Cardiac fibroblast (primary cell): ENCODE measurements around the gene SOBP.

Source experiments
- DNase-seq, 2 donors: peaks; one replicate each; pipeline versions ENCODE4 v3.0.0 to v3.0.0-alpha.2; 2010; ENCODE audit warnings: low read depth in 2 of 2
- H3K4me3 ChIP-seq, 2 donors: replicated peaks in 1 of 2; 1 replicate in 1 of 2; 2 replicates in 1 of 2; pipeline ENCODE4 v1.5.1; 2011; ENCODE audit warnings: low read depth in 2 of 2, low read length in 2 of 2, mild to moderate bottlenecking in 2 of 2, moderate library complexity in 1 of 2
- TF ChIP-seq, protein P1 (sequence below): IDR thresholded peaks from one replicate; pipeline ENCODE4 v1.5.1; 2011; ENCODE audit warnings: low read depth, mild to moderate bottlenecking, low read length, inconsistent platforms

The SOBP gene

DNA sequence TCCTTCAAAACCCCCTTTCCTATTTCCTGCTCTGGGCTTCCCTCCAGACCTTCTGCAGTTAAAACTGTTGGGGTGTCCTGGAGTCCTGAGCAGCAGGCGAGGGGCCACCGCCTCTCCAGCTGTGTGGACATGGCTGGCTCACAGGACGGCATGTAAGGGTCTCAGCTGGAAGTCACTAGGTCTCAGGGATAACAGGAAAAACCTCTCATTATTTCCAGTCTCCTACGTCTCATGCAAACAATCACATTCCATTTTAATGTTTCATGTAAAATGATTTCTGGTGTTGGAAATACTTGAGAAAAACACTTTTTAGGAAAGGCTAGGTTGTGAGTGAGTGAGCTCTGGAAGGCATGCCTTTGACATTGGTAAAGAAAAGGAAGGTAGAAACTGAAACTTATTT lies 175.5 kb downstream of the SOBP start:
- H3K4me3 ChIP-seq: no peak overlapping the region
- TF ChIP-seq, protein P1, sequence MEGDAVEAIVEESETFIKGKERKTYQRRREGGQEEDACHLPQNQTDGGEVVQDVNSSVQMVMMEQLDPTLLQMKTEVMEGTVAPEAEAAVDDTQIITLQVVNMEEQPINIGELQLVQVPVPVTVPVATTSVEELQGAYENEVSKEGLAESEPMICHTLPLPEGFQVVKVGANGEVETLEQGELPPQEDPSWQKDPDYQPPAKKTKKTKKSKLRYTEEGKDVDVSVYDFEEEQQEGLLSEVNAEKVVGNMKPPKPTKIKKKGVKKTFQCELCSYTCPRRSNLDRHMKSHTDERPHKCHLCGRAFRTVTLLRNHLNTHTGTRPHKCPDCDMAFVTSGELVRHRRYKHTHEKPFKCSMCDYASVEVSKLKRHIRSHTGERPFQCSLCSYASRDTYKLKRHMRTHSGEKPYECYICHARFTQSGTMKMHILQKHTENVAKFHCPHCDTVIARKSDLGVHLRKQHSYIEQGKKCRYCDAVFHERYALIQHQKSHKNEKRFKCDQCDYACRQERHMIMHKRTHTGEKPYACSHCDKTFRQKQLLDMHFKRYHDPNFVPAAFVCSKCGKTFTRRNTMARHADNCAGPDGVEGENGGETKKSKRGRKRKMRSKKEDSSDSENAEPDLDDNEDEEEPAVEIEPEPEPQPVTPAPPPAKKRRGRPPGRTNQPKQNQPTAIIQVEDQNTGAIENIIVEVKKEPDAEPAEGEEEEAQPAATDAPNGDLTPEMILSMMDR: no peak
- peak; percentile 57 to 60 for DNase-seq

DNA sequence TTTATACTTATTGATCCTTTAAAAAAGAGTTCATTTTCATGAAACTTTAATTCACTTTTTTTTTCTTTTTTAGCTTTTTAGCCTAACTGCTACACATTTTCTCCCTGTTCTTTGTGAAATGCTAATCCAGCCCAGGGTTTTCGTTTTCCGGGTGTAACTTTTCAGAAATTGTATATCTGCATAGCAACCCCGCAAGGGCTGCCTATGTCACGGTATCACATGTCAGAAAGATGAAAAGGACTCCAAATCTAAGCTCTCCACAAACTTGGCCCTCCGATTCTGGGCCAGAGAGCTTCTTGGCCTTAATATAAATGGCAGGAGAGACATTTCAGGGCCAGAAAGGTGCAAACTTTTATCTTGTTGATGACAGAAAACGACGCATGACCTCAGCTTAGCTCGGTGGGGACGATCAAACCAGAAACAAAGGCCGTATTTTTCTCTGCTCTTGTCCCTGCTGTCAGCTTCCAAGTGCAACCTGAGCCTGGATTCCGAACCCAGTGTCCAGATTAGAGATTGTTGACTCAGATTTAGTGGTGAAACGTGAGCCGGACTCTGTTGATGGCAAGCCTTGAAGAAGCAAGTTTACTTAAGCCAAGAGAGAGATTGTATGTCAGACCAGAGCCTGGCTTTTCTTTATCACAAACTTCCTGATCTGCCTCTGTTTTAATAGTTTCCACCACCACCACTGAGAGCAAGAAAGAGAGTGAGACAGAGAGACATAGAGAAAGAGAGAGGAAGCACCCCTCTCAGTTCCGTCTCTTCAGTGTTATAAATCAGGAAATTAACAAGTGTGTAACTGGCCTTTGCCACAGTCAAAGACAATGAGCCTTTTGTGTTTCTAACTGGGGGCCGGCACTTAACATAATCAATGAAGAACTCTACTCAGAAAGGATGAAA lies 176.4 kb downstream of the SOBP start:
- DNase-seq: peak in 1 of 2 donors; percentile 50
- TF ChIP-seq, protein P1: no peak
- no peak overlapping the region for H3K4me3 ChIP-seq

DNA sequence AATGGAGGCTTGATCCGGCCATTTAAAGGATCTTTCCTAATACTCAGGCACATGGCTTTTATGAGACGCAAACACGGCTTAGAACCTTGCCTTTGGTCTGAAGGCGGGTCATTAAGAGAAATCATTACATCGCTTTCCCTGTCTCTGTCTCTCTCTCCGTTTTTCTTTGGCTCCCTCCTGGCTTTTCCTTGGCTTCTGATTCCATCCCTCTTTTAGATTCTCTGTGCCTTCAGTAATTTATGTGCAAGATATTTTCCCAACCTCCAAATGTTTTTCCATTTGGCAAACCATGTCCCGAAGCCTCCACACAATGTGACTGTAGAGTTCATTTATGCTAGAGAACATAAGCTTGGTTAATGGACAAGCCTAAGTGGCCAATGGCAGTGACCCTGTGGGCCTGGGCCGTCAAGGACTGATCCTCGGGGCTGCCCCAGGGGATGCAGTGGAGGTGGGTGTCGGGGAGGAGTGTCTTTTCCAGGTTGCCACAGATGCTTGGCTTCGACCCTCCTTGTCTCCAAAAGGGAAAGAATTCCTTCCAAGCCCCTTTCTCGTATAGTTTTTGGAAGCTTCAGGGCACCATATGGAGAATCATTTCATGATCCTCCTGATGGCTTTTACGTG lies 177.2 kb downstream of the SOBP start:
- no peak overlapping the region for H3K4me3 ChIP-seq
- TF ChIP-seq, protein P1: no peak
- no peak for DNase-seq

- DNase-seq: no peak
- H3K4me3 ChIP-seq: no peak overlapping the region
- TF ChIP-seq, protein P1: no peak
Measured at GRCh38 chr6:107667790-107668189, 177.9 kb downstream of the SOBP start.

GRCh38 chr6:107668743-107669474 lies 179.0 kb downstream of the SOBP start:
- no peak for DNase-seq
- H3K4me3 ChIP-seq: no peak overlapping the region

GRCh38 chr6:107670792-107671199 lies 180.9 kb downstream of the SOBP start:
- no peak overlapping the region for H3K4me3 ChIP-seq
- peak; percentile 66 to 73 for DNase-seq
- TF ChIP-seq, protein P1: no peak

More at GRCh38 chr6:107668743-107669474, 179.0 kb downstream of the SOBP start:
- TF ChIP-seq, protein P1: no peak
